SHP77 (cell line): Measurements from ENCODE around the gene CINP.
"Not testable (repeated sequence)": the region's sequence is repeated elsewhere in the genome, so short reads cannot be mapped to it uniquely, and the experiment has no call there.

Experiments used
- DNase-seq, 2 experiments: peaks; one replicate each; lab custom pipeline; 2025; lab: John Stamatoyannopoulos, UW

The CINP gene

DNA sequence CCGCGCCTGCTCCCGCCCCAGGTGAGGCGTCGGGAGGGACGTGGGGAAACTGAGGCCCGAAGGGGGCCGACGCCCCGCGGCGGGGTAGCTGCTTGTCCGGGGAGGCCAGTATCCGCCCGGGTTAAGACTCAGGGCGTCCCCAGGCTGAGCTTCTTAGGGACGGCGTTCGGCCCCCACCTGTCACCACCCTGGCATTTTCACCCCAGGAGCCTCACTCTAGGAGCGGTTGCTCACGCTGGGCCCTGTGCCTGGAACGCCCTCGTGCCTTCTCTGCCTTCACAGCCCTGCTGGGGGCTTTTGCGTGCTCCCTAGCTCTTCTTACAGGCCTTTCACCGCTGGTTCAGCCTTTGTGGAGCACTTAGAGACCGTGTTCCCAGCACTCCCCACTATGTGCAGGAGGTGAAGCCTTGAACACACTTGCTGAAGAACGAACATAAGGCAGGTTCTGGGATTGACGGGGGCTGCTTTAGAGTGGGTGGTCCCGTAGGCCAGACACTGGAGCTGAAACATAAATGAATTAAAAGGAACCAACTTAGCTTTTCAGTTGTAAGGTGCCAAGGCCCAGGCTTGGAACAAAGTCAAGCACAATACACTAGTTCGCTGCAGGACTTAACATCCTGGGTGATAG lies 42.5 kb downstream of the CINP start:
- peak in 1 of 2 experiments; percentile 11 for DNase-seq

DNA sequence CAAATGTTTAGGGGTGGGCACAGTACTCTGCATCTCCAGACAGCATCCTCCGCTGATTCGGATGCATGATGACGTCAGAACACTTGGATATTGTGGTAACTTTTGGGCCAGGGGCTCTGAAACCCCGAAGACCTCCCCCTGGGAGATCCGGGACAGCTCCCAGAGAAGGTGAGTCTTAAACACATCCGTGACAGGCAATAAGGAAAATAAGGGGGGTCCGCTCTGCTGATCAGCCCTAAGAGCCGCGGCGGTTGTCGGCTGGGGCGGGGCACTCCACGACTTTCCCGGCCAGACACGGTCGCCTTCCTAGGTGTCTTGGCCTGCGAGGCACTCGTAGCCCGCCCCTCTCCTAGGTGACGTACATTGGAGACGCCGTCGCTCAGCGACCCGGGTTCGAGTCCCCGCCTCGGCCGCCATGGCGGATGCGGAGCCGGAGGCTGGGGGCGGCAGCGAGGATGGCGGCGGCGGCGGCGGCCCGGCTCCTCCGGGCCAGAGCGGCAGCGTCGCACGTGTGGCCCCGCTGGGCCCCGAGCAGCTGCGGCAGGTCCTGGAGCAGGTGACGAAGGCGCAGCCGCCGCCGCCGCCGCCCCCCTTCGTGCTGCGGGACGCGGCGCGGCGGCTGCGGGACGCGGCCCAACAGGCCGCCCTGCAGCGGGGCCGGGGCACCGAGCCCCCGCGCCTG lies 43.2 kb downstream of the CINP start, which contains the start of gene ZNF839:
ZNF839 (plus strand) TSS at position 396 of the 682 bp plus-strand sequence; CDS start at position 416, 20 bp downstream.
- DNase-seq = peak; percentile 83 to 89

DNA sequence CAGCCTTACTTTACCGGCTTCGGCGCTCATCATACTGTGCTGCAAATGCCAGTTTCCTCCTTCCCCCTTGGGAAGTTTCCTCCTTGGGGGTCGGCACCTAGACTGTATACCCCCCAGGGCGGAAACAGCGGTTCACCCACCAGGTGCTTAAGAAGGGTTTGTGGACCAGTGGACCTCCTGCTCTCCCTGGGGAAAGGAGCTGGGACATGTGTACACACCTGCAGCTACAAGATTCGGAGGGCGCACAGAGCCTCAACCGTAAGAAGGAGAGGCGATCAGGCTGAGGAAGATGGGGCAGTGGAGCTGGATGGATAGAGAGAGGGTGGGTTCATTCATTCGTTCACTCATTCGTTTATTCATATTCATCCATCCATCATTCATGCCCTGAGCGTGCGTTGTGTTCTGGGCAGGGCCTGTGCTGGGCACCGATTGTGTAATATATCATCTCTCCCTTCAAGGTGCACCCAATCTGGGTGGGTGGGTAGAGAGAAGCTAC lies 43.9 kb downstream of the CINP start:
- DNase-seq = no peak

DNA sequence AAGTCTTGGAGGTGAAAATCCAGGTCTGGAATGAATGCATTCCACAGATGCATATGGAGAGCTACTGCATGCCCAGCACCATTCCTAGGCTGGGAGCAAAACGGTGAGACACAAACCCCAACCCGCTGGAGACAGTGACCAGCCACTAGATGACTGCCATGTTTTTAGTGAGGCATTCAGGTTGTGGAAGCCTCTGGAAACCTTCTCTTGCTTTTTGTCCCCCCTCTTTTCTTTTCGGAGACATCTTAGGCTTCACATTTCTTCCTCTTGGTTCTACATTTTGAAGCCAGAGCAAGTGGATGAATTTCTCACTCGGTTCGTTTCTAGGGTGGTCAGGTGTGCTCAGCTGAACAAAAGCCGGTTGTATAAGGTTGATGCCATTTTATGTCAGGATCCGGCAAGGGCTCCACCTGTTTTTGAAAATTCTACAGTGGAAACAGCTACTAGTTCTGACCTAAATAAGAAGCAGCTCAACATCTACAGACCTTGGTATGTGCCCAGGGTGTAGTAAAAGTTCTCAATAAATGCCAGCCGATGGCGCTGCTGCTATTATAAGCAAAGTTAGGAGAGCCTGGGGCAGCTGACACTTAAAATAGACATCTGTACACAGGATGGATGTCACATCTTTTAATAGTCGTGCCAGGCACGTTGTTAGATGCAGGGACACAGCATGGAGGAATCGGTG lies 45.0 kb downstream of the CINP start:
- peak; percentile 38 to 60 for DNase-seq

DNA sequence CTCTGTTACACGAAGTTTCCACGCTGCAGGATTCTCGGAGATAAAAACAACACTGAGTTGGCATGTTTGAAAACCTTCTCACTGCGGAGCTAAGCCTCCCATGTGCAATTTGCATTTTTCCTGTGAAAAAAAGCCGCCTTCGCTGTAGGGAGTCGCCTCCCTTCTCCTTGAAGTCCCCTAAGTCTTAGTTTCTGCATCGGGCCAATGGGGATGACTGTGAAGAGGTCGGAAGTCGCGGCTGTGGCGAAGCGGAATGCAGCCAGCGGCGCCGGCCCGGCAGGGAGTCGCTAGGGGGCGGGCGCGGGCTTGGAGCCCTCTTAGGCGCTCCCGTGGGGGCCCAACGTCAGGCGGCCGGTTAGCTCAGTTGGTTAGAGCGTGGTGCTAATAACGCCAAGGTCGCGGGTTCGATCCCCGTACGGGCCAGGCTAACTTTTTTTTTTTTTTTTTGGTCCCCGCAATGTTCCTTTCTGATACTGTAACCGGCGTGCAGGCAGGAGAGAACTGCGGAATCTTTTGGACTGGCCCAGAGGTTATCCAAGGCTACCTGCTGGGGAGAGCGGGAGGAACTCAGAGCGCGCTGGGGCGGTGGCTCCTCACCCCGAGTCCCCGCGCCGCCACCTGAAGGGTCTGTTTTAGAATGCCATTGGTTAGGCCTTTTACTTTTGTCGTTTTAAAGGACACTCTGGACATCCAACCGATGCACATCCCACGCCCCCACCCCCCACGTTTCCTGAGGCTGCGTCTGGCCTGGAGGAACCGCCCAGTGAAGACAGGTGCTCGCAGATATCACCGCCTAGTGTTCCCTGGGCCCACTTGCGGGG lies 45.7 kb downstream of the CINP start:
- DNase-seq = peak; percentile 83 to 87

DNA sequence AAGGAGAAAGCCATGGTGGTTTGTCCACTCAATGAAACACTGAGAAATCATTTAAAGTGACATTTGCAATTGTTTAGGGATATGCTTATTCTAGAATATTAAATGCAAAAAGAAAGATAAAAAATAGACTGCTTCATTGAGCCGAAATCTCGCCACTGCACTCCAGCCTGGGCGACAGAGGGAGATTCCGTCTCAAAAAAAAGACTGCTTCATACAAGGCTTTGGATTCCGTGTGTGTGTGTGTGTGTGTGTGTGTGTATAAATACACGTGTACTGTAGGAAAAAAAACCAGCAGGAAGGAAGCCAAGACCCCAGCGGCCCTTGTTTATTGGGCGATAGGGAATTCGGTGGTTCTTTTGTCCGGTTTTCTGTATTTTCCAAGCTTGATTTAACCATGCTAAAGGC lies 46.4 kb downstream of the CINP start:
- peak in 1 of 2 experiments; percentile 32 for DNase-seq

DNA sequence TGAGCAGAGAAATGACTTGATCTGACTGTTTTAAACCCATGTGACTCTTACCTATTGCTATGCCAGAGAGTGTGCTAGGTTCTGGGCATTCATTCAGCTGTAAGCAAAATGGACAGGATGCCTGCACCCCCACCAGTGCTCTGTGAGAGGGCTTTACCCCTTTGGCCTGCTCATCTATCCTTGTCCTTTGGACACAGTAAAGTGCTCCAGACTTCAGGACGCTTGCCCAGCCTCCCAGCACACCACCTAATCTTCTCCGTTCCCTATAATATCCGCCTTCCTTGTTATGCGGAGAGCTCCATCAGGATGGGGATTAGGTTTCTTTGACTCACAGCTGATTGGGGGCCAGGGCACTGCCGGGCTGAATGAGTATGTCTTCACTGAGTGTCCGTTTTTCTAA lies 47.6 kb downstream of the CINP start:
- peak; percentile 33 to 44 for DNase-seq

DNA sequence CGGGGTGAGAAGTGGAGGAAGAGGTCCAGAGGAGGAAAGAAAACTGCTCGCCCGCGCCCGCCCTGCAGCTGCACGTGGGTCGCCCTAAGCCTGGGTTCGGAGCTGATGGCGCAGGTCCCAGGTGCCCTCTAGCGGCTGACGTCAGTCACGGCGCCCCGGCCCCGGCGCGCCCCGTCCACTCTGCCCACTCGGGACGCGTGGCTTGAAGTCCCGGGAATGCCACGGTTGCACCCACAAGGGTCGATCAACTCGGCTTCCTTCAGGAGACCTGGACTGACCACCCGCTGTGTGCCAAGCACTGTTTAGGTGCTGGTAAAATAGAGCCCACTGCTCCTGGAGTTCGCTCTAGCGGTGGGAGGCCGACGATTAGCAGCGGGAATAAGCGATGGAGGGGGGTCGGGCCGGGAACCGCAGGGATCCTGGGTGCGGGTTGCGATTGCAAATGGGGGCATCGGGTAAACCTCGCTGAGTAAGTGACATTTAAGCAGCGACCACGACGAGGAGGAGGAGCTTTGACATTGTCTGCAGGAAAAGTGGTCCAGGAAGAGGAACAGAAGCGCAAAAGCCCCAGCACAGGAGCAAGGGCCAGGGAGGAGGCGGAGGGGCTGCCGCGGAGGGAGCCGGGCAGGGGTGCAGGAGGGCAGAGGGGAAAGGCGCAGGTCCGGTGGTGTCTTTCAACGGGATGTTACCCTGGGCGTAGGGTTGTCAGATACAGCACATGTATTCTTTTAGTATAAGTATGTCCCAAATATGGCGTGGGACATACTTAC lies 48.3 kb downstream of the CINP start:
- peak; percentile 47 to 84 for DNase-seq

DNA sequence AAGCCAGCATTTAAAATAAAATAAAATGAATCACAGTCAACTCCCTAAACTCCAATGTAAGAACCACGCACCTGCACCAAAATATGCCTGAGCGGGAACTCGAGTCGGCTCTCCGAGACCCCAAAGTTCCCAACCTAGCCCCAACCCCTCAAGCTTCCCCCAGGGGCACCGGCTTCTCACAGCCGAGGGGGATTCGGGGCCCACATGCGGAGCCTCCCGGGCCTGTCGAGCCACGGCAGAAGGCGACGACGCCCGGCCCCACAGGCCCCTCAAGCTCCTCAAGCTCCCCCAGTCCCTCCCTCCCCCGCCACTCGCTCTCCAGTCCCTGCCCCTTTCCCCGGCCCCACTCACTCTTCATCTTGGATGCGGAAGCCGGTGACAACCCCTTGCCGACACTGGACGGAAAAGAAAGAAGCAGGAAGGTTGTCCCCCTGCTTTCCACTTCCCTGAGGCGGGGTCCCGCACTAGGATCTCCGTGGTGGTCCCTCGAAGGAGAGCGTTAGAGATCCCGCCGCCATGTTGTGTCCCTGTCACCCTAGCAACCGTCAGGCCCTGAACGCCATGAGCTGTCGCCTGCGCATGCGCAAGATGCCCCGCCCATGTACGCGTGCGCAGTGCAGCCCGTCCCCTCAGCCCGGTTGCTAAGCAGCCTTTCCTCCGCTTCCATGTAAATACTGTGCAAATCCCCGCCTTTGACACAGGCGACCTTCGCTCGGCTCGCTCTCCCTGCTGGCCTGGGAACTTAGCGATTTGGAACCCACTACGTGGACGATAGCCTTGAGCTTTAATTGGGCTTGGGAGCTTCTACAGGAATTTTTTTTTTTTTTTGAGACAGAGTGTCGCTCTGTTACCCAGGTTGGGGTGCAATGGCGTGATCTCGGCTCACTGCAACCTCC lies 57.8 kb downstream of the CINP start, which contains the start of gene MOK:
MOK (minus strand) TSS at position 554 of the 896 bp plus-strand sequence; CDS start at position 358, 196 bp downstream.
- DNase-seq = peak; percentile 93 to 94

DNA sequence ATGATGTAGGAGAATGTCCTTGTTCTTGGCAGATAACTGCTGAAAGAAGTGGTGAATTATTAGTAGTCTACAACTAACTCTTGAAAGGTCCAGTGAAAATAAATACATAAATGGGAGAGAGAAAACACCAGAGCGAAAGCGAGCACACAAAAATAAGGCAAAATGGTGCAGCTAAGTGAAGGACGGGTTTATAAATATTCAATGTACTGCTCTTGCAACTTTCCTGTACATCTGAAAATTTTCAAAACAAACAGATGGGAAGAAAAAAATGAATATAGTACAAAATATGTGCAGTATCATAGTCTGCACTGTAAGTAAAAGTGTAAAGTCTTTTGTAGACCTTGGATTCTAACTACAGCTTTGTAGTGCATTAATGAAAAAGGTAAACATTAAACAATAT lies 59.0 kb downstream of the CINP start:
- no peak for DNase-seq

DNA sequence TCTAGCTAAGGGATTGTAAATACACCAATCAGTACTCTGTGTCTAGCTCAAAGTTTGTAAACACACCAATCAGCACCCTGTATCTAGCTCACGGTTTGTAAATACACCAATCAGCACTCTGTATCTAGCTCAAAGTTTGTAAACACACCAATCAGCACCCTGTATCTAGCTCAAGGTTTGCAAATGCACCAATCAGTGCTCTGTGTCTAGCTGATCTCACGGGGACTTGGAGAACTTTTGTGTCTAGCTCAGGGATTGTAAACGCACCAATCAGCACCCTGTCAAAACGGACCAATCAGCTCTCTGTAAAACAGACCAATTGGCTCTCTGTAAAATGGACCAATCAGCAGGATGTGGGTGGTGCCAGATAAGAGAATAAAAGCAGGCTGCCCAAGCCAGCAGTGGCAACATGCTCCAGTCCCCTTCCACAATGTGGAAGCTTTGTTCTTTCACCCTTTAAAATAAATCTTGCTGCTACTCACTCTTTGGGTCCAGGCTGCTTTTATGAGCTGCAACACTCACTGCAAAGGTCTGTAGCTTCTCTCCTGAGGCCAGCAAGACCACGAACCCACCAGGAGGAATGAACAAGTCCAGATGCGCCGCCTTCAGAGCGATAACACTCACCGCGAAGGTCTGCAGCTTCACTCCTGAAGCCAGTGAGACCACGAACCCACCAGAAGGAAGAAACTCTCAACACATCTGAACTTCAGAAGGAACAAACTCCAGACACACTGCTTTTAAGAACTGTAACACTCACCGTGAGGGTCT lies 64.2 kb downstream of the CINP start:
- not testable (repeated sequence) for DNase-seq
